GM18951 (cell line): Measurements from ENCODE around the gene CYP3A5.
"Not testable (repeated sequence)": the region's sequence is repeated elsewhere in the genome, so short reads cannot be mapped to it uniquely, and the experiment has no call there.

Experiments
- POLR2A ChIP-seq: IDR thresholded peaks from 4 replicates; pipeline ENCODE4 v1.6.1; 2011; ENCODE audit warnings: mild to moderate bottlenecking; ENCODE audit not compliant: insufficient read length, insufficient read depth; ENCODE audit errors: extremely low read depth
- in situ Hi-C: fragments of 300-500 bp; cut with MboI; formaldehyde crosslinking; loops from one replicate; pipeline ENCODE4 v1.12.0; 2022; ENCODE audit warnings: low sequenced_read_pairs, mixed read lengths, inconsistent platforms; ENCODE audit not compliant: unreplicated experiment

Gene CYP3A5

DNA sequence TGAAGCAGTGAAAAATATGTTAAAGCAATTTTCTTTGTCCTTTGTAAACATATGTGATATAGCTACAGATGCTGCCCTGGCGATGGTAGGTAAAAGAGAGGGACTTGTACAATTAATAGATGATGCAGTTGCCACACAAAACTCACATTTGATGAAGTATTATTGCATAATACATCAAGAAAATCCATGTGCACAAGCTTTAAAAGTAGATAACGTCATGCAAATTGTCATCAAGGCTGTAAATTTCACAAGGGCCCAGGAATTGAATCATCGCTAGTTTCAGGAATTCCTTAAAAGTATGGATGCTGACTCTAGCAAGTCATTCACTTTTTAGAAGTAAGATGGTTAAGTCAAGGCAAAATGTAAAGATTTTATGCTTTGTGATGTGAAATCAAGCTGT is 10.0 kb downstream of the CYP3A5 start:
- in situ Hi-C loops: no loop called here
- no peak for TF ChIP-seq POLR2A

DNA sequence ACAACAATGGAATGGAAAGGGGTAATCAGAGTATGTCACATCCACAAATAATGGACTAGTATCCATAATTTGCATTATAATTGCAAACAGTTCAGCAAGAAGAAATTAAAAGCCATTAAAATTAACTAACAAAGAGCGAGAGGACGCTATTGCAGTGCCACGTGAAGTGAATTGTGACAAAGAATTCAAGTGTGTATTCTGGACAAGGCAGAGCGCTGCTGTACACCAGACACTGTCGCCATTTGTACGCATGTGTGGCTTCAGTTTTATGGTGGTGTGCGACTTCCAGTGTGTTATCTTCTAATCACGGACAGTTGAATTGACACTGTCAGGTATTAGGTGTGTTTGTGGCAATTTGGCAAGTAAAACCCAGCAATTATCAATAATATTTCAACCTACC is 11.3 kb downstream of the CYP3A5 start:
- no peak for TF ChIP-seq POLR2A
- in situ Hi-C loops: no loop called here

GRCh38 chr7:99667179-99667578 is 12.6 kb downstream of the CYP3A5 start:
- no peak for TF ChIP-seq POLR2A

DNA sequence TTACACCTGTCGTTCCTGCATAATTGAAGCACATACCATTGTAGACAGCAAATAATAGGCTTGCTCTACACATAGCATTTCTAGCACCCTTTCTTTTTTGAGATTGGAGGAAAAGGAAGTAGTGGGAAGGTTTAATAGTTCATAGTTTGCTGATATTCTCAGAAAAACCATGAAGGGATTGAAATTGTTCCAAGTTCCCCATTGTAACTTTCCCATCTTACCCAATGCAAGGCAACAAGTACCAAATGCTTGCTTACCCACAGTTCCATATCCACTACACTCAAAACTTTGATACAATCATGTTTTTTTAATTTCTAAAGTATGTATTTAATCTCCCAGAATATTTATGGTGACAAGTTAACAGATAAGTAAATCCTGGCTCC is 13.8 kb downstream of the CYP3A5 start:
- TF ChIP-seq POLR2A: no peak

More at GRCh38 chr7:99667179-99667578, 12.6 kb downstream of the CYP3A5 start:
- in situ Hi-C loops: no loop called here

DNA sequence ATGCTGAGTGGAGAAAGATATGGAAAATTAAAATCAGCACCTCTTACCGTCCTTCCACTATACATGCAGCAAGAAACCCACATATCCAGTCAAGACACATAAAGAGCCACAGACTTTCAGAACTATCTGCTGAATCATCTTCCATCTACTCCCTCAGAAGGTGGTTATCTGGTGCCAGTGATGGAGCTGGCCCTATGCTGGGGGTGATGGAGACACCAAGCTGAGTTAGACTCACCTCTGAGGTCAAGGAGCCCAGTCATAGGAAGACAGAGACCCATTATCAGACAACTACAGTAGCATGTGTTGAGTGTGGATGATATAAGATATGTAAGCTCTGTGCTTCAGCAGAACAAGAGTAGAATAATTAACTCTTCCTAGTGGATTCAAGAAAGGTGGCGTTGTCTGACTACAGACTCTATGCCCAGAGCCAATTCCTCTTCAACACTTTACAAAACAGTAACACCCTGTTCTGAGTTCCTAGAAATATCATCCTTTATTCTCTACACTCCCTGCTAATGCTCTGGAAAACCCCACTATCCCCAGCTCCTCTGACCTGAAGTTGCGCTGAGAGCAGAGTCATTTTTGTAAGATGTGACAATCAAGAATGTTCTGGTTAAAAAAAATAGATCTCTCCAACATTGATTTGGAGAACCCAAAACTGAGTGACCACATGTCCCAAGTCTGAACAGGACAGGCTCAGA is 14.3 kb downstream of the CYP3A5 start:
- in situ Hi-C loops: no loop called here
- no peak for TF ChIP-seq POLR2A

More for the DNA sequence above, 13.8 kb downstream of the CYP3A5 start:
- in situ Hi-C loops: no loop called here

DNA sequence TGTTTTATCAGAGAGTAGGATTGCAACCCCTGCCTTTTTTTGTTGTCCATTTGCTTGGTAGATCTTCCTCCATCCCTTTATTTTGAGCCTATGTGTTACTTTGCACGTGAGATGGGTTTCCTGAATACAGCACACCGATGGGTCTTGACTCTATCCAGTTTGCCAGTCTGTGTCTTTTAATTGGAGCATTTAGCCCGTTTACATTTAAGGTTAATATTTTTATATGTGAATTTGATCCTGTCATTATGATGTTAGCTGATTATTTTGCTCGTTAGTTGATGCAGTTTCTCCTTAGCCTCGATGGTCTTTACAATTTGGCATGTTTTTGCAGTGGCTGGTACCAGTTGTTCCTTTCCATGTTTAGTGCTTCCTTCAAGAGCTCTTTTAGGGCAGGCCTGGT is 21.9 kb downstream of the CYP3A5 start:
- in situ Hi-C loops: not testable (repeated sequence)

DNA sequence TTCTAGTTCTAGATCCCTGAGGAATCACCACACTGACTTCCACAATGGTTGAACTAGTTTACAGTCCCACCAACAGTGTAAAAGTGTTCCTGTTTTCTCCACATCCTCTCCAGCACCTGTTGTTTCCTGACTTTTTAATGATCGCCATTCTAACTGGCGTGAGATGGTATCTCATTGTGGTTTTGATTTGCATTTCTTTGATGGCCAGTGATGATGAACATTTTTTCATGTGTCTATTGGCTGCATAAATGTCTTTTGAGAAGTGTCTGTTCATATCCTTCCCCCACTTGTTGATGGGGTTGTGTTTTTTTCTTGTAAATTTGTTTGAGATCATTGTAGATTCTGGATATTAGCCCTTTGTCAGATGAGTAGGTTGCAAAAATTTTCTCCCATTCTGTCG is 25.2 kb downstream of the CYP3A5 start:
- in situ Hi-C loops: not testable (repeated sequence)

- no peak for TF ChIP-seq POLR2A
- in situ Hi-C loops: no loop called here
Observed at GRCh38 chr7:99653754-99654153, 26.0 kb downstream of the CYP3A5 start.

- in situ Hi-C loops: not testable (repeated sequence)
Observed at GRCh38 chr7:99653269-99653668, 26.5 kb downstream of the CYP3A5 start.

GRCh38 chr7:99652671-99653070 is 27.1 kb downstream of the CYP3A5 start:
- TF ChIP-seq POLR2A: no peak
- in situ Hi-C loops: no loop called here

DNA sequence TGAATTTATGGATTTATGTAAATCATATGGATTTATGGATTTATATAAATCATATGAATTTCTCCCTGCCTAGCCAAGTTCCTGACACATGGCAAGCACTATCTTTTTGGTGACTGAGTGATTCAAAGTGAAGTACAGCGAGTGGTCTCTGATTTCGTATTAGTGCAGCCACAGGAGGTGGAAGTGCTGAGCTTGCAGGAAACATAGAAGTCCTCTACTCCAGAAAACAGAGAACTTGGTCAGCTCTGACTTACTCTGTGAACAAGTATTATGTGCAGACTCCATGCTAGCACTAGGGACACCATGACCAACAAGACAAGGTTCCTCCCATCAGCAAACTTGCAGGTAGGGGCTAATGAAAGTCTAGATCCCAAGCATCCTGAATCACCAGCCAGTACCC is 28.5 kb downstream of the CYP3A5 start:
- no peak for TF ChIP-seq POLR2A
- in situ Hi-C loops: no loop called here

GRCh38 chr7:99648843-99649242 is 31.0 kb downstream of the CYP3A5 start:
- no peak for TF ChIP-seq POLR2A
- in situ Hi-C loops: no loop called here

DNA sequence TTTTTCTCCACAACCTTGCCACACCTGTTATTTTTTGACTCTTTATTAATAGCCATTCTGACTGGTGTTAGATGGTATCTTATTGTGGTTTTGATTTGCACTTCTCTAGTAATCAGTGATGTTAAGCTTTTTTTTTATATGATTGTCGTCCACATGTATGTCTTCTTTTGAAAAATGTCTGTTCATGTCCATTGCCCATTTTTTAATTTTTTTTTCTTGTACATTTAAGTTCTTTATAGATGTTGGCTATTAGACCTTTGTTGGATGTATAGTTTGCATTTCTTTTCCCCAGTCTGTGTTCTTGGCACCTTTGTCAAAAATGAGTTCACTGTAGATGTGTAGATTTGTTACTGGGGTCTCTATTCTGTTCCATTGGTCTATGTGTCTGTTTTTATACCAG is 34.2 kb downstream of the CYP3A5 start:
- no peak for TF ChIP-seq POLR2A
- in situ Hi-C loops: no loop called here

GRCh38 chr7:99644431-99644830 is 35.4 kb downstream of the CYP3A5 start:
- in situ Hi-C loops: no loop called here
- no peak for TF ChIP-seq POLR2A

DNA sequence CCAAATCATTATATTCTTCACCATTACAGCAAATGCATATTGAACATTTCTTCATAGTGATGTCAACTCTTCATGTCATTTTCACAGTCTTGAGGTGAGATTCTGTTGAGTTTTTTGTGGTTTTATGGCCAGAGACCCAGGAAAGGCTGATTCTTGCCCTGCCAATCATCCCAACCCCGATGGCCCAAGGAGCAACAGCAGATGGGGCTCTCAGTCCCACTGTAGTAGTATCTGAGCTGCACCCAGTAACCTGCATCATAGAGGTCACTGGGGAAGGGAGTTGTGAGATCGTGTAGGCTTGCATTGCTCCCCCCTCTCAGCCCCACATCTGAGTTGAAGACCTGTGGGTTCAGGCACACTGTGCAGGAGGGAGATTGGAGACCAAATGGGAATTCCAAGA is 36.3 kb downstream of the CYP3A5 start:
- in situ Hi-C loops: no loop called here
- TF ChIP-seq POLR2A: no peak

GRCh38 chr7:99642027-99642426 is 37.8 kb downstream of the CYP3A5 start:
- TF ChIP-seq POLR2A: no peak
- in situ Hi-C loops: no loop called here
